CD14-positive monocyte (primary cell): ENCODE measurements around the gene CABP4. TPM values are rescaled to one million over a fixed set of nuclear protein-coding genes. Genes with fewer than 3 reads are reported as not detected.

ENCODE experiments used
- DNase-seq, 3 donors: peaks; one replicate each; pipeline ENCODE4 v3.0.0-alpha.2; 2011 to 2022
- H2AFZ ChIP-seq: 2 replicates; pipeline ENCODE4 v1.6.0; 2012; ENCODE audit warnings: mild to moderate bottlenecking, low read depth, low read length, inconsistent platforms; ENCODE audit not compliant: insufficient read depth, poor library complexity, severe bottlenecking
- H3K27ac ChIP-seq, 2 donors: 1 replicate in 1 of 2; 2 replicates in 1 of 2; pipeline ENCODE4 v1.5.1; 2012 to 2013; ENCODE audit warnings: low read length in 2 of 2, control low read depth in 1 of 2, inconsistent platforms in 1 of 2, low read depth in 1 of 2, mild to moderate bottlenecking in 1 of 2
- H3K27me3 ChIP-seq, 2 donors: one replicate each; pipeline versions ENCODE4 v1.6.0 to v1.6.1; 2011 to 2013; ENCODE audit warnings: low read length in 2 of 2; ENCODE audit not compliant: control insufficient read depth in 2 of 2, insufficient read depth in 2 of 2
- H3K36me3 ChIP-seq, 2 donors: replicated peaks in 1 of 2; 1 replicate in 1 of 2; 2 replicates in 1 of 2; pipeline versions ENCODE4 v1.5.1 to v1.6.1; 2012 to 2013; ENCODE audit warnings: low read length in 2 of 2, control low read depth in 1 of 2, inconsistent platforms in 1 of 2, mild to moderate bottlenecking in 1 of 2; ENCODE audit not compliant: insufficient read depth in 2 of 2, control insufficient read depth in 1 of 2
- H3K4me1 ChIP-seq, 2 donors: 1 replicate in 1 of 2; 2 replicates in 1 of 2; pipeline versions ENCODE4 v1.5.1 to v1.6.1; 2012 to 2013; ENCODE audit warnings: low read length in 2 of 2, control low read depth in 1 of 2, inconsistent platforms in 1 of 2, mild to moderate bottlenecking in 1 of 2, moderate library complexity in 1 of 2; ENCODE audit not compliant: insufficient read depth in 2 of 2, control insufficient read depth in 1 of 2
- H3K4me2 ChIP-seq: replicated peaks from 2 replicates; pipeline ENCODE3; 2012; ENCODE audit warnings: low read length, moderate library complexity, mild to moderate bottlenecking; ENCODE audit not compliant: poor library complexity, severe bottlenecking; ENCODE audit errors: extremely low read depth
- H3K4me3 ChIP-seq, 3 experiments: fragments of 200-600 bp in 1 of 3; sonication (generic) in 1 of 3; replicated peaks in 1 of 3; 1 replicate in 2 of 3; 2 replicates in 1 of 3; pipeline ENCODE4 v1.5.1; 2011 to 2013; ENCODE audit warnings: low read length in 3 of 3, mild to moderate bottlenecking in 3 of 3, control low read depth in 2 of 3, low read depth in 2 of 3, inconsistent platforms in 1 of 3, moderate library complexity in 1 of 3
- H3K79me2 ChIP-seq: 2 replicates; pipeline ENCODE4 v1.6.0; 2012; ENCODE audit warnings: mild to moderate bottlenecking, control low read depth, inconsistent platforms, low read length, moderate library complexity; ENCODE audit not compliant: insufficient read depth
- H3K9ac ChIP-seq: 2 replicates; pipeline ENCODE4 v1.6.0; 2017; ENCODE audit warnings: low read length, mild to moderate bottlenecking; ENCODE audit not compliant: insufficient read depth, poor library complexity, severe bottlenecking
- H3K9me3 ChIP-seq, 2 donors: replicated peaks in 1 of 2; 1 replicate in 1 of 2; 2 replicates in 1 of 2; pipeline versions ENCODE4 v1.5.1 to v1.6.1; 2012 to 2013; ENCODE audit warnings: low read length in 2 of 2, control low read depth in 1 of 2; ENCODE audit not compliant: control insufficient read depth in 1 of 2, insufficient read depth in 1 of 2
- H4K20me1 ChIP-seq: 2 replicates; pipeline ENCODE4 v1.6.0; 2012; ENCODE audit warnings: mild to moderate bottlenecking, low read length, control low read depth, moderate library complexity; ENCODE audit not compliant: insufficient read depth
- H3K27ac Mint-ChIP-seq, 7 donors: one replicate each; pipeline ENCODE4 v1.8.0; 2020; ENCODE audit warnings: mild to moderate bottlenecking in 7 of 7, mixed read lengths in 7 of 7, moderate library complexity in 6 of 7, inconsistent platforms in 2 of 7
- H3K27me3 Mint-ChIP-seq, 3 donors: one replicate each; pipeline ENCODE4 v1.8.0; 2021 to 2022; ENCODE audit warnings: low read depth in 3 of 3, mild to moderate bottlenecking in 3 of 3, mixed read lengths in 3 of 3, moderate library complexity in 3 of 3, inconsistent platforms in 1 of 3
- H3K36me3 Mint-ChIP-seq, 2 donors: one replicate each; pipeline ENCODE4 v1.8.0; 2020; ENCODE audit warnings: mixed read lengths in 2 of 2, inconsistent platforms in 1 of 2, mild to moderate bottlenecking in 1 of 2
- H3K4me1 Mint-ChIP-seq: one replicate; pipeline ENCODE4 v1.8.0; 2020; ENCODE audit warnings: mild to moderate bottlenecking, mixed read lengths
- H3K4me3 Mint-ChIP-seq, 2 donors: one replicate each; pipeline ENCODE4 v1.8.0; 2020; ENCODE audit warnings: mild to moderate bottlenecking in 2 of 2, mixed read lengths in 2 of 2, moderate library complexity in 1 of 2
- H3K9me3 Mint-ChIP-seq, 7 donors: one replicate each; pipeline ENCODE4 v1.8.0; 2020 to 2022; ENCODE audit warnings: mixed read lengths in 7 of 7, mild to moderate bottlenecking in 6 of 7, moderate library complexity in 6 of 7, inconsistent platforms in 2 of 7
- WGBS: methylation state at CpG from one replicate; pipeline ENCODE4 v1.1.5; 2013; ENCODE audit warnings: missing lambda C conversion rate; ENCODE audit not compliant: insufficient coverage; 5-methylcytosine and 5-hydroxymethylcytosine counted together
- intact Hi-C, 2 donors: fragments of 100-400 bp; cut with micrococcal nuclease; formaldehyde crosslinking; loops; one replicate each; pipeline versions ENCODE4 v1.15.0 to v1.15.1; 2023
- polyA plus RNA-seq, 3 donors: library from polyadenylated mRNA; depleted of rRNA in 1 of 3; unstranded in 2 of 3; stranded (reverse) in 1 of 3; fragments of 300-500 nt in 2 of 3; fragments of >200 nt in 1 of 3; fragmentation: Illumina TruSeq in 2 of 3; gene quantifications; 1 replicate in 2 of 3; 2 replicates in 1 of 3; pipeline ENCODE4 v1.2.3, GENCODE V29; 2012 to 2021
- TF ChIP-seq, protein P1 (sequence below): fragments of 200-600 bp; IDR thresholded peaks from one replicate; pipeline ENCODE4 v1.8.0; 2022; ENCODE audit warnings: antibody characterized with exemption, mild to moderate bottlenecking

CABP4 gene
- polyA plus RNA-seq, 3 donors, result 0.28 to 1.7 TPM; not detected in 1

GRCh38 chr11:67500484-67500821, 45.3 kb downstream of the CABP4 start:
- no peaks in the 10 kb centered on the region for H3K27me3 ChIP-seq
- intact Hi-C loops, result loop anchor here (5.0 to 10.0 kb wide), 2 partner anchors 33 to 226 kb away; partner anchors contain the start of gene TMEM134 (in 1 of the 2)
- peaks cover 83% of the 10 kb centered on the region for H4K20me1 ChIP-seq

GRCh38 chr11:67500831-67501715, 45.9 kb downstream of the CABP4 start:
- H3K9me3 Mint-ChIP-seq, result peaks cover 0 to 1% (median 0%) of the 10 kb centered on the region in 7 donors
- peak; percentile 63 to 83 (median 80) for DNase-seq
- intact Hi-C loops, result loop anchor here (5.0 to 10.0 kb wide), 2 partner anchors 34 to 226 kb away; partner anchors contain the start of gene TMEM134 (in 1 of the 2)
- H3K27me3 Mint-ChIP-seq, result peaks cover 0 to 8% (median 0%) of the 10 kb centered on the region in 3 donors
- peaks cover 39% of the 10 kb centered on the region for H3K79me2 ChIP-seq
- peak overlapping the region; percentile 25 for H3K4me2 ChIP-seq
- peak overlapping the region in 1 of 2 donors; percentile 64 for H3K4me3 Mint-ChIP-seq
- H3K9ac ChIP-seq, result no peak overlapping the region
- 98% methylated on average over 4 of the region's 9 CpGs for WGBS
- TF ChIP-seq, protein P1, sequence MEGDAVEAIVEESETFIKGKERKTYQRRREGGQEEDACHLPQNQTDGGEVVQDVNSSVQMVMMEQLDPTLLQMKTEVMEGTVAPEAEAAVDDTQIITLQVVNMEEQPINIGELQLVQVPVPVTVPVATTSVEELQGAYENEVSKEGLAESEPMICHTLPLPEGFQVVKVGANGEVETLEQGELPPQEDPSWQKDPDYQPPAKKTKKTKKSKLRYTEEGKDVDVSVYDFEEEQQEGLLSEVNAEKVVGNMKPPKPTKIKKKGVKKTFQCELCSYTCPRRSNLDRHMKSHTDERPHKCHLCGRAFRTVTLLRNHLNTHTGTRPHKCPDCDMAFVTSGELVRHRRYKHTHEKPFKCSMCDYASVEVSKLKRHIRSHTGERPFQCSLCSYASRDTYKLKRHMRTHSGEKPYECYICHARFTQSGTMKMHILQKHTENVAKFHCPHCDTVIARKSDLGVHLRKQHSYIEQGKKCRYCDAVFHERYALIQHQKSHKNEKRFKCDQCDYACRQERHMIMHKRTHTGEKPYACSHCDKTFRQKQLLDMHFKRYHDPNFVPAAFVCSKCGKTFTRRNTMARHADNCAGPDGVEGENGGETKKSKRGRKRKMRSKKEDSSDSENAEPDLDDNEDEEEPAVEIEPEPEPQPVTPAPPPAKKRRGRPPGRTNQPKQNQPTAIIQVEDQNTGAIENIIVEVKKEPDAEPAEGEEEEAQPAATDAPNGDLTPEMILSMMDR, result no peak
- peak overlapping the region; percentile 84 to 95 (median 90) for H3K27ac Mint-ChIP-seq
- peaks cover 59 to 73% of the 10 kb centered on the region in 2 donors for H3K36me3 Mint-ChIP-seq
- H3K4me1 Mint-ChIP-seq, result peaks cover 31% of the 10 kb centered on the region
- peak overlapping the region; percentile 55 to 68 for H3K27ac ChIP-seq
- no peak overlapping the region for H2AFZ ChIP-seq
- peaks cover 77% of the 10 kb centered on the region for H4K20me1 ChIP-seq
- H3K4me3 ChIP-seq, result no peak overlapping the region
- H3K9me3 ChIP-seq, result no peaks in the 10 kb centered on the region
- H3K36me3 ChIP-seq, result peaks cover 61 to 63% of the 10 kb centered on the region in 2 donors
- H3K4me1 ChIP-seq, result peaks cover 39 to 49% of the 10 kb centered on the region in 2 donors
- H3K27me3 ChIP-seq, result no peaks in the 10 kb centered on the region

More at GRCh38 chr11:67500484-67500821, 45.3 kb downstream of the CABP4 start:
- 100% methylated on average over 1 of the region's 1 CpG for WGBS
- H3K4me3 ChIP-seq, result no peak overlapping the region
- H3K36me3 ChIP-seq, result peaks cover 67 to 69% of the 10 kb centered on the region in 2 donors
- H3K9me3 ChIP-seq, result no peaks in the 10 kb centered on the region
- Mint-ChIP-seq H3K4me3 (no peak overlapping the region), H3K4me1 (peaks cover 27% of the 10 kb centered on the region), H3K27me3 (peaks cover 0 to 8% (median 0%) of the 10 kb centered on the region in 3 donors), H3K9me3 (peaks cover 0 to 1% (median 0%) of the 10 kb centered on the region in 7 donors), H3K36me3 (peaks cover 64 to 79% of the 10 kb centered on the region in 2 donors), H3K27ac (peak overlapping the region in 3 of 7 donors; percentile 14 to 93 (median 84))
- DNase-seq, result no peak
- H3K9ac ChIP-seq, result no peak overlapping the region
- H2AFZ ChIP-seq, result no peak overlapping the region
- TF ChIP-seq, protein P1, result no peak
- no peak overlapping the region for H3K27ac ChIP-seq
- H3K4me2 ChIP-seq, result no peak overlapping the region
- peaks cover 33 to 43% of the 10 kb centered on the region in 2 donors for H3K4me1 ChIP-seq
- peaks cover 39% of the 10 kb centered on the region for H3K79me2 ChIP-seq
